HepG2 (cell line): Measurements from ENCODE around the gene LRR1. TPM values are rescaled to one million over a fixed set of nuclear protein-coding genes. Genes with fewer than 3 reads are reported as not detected.

Experiments used
- AKAP8 ChIP-seq: sonication (generic); formaldehyde crosslinking; IDR thresholded peaks from 2 replicates; pipeline ENCODE4 v1.5.1; 2020; ENCODE audit warnings: mild to moderate bottlenecking, missing genetic modification reagents
- CBX5 ChIP-seq: sonication (generic); formaldehyde crosslinking; IDR thresholded peaks from 2 replicates; pipeline ENCODE4 v1.4.0; 2020; ENCODE audit warnings: missing genetic modification reagents, borderline replicate concordance
- GPBP1L1 ChIP-seq: sonication (generic); formaldehyde crosslinking; IDR thresholded peaks from 2 replicates; pipeline ENCODE4 v1.5.0; 2020; ENCODE audit warnings: mild to moderate bottlenecking, missing genetic modification reagents
- HIVEP1 ChIP-seq: sonication (generic); formaldehyde crosslinking; IDR thresholded peaks from 2 replicates; pipeline ENCODE4 v1.4.0; 2020; ENCODE audit warnings: mild to moderate bottlenecking, missing genetic modification reagents
- HMG20A ChIP-seq: IDR thresholded peaks from 2 replicates; pipeline ENCODE4 v1.6.1; 2016; ENCODE audit warnings: borderline replicate concordance
- KDM5B ChIP-seq: sonication (generic); formaldehyde crosslinking; IDR thresholded peaks from 2 replicates; pipeline ENCODE4 v1.4.0; 2020; ENCODE audit warnings: missing genetic modification reagents, mild to moderate bottlenecking, borderline replicate concordance
- MIXL1 ChIP-seq: IDR thresholded peaks from 2 replicates; pipeline ENCODE4 v1.6.1; 2016
- MTA3 ChIP-seq: sonication (generic); formaldehyde crosslinking; IDR thresholded peaks from 2 replicates; pipeline ENCODE4 v1.4.0; 2020; ENCODE audit warnings: missing genetic modification reagents
- NONO ChIP-seq, 2 experiments: fragments of 450-650 bp in 1 of 2; sonication (generic) in 1 of 2; formaldehyde crosslinking in 1 of 2; IDR thresholded peaks in 1 of 2; conservative IDR thresholded peaks in 1 of 2; 2 replicates each; pipeline versions ENCODE4 v1.6.1 to v1.8.0; 2017 to 2022; ENCODE audit warnings: mild to moderate bottlenecking in 1 of 2, missing genetic modification reagents in 1 of 2, moderate library complexity in 1 of 2
- PRPF4 ChIP-seq: fragments of 200-400 bp; formaldehyde crosslinking; IDR thresholded peaks from 2 replicates; pipeline ENCODE4 v1.6.1; 2016; ENCODE audit warnings: low read length, low read depth; ENCODE audit not compliant: poor library complexity, severe bottlenecking
- RFXANK ChIP-seq: IDR thresholded peaks from 2 replicates; pipeline ENCODE4 v1.6.1; 2016
- ZBTB33 ChIP-seq: sonication (generic); formaldehyde crosslinking; IDR thresholded peaks from 2 replicates; pipeline ENCODE4 v1.4.0; 2020; ENCODE audit warnings: missing genetic modification reagents
- ZFP41 ChIP-seq: sonication (generic); formaldehyde crosslinking; IDR thresholded peaks from 2 replicates; pipeline ENCODE4 v1.4.0; 2020; ENCODE audit warnings: mild to moderate bottlenecking, missing genetic modification reagents, borderline replicate concordance
- ZNF124 ChIP-seq: sonication (generic); formaldehyde crosslinking; IDR thresholded peaks from 2 replicates; pipeline ENCODE4 v1.4.0; 2020; ENCODE audit warnings: missing genetic modification reagents
- ZNF329 ChIP-seq: sonication (generic); formaldehyde crosslinking; IDR thresholded peaks from 2 replicates; pipeline ENCODE4 v1.9.0; 2021; ENCODE audit warnings: low read depth, mild to moderate bottlenecking, missing genetic modification reagents
- ZNF335 ChIP-seq: sonication (generic); formaldehyde crosslinking; IDR thresholded peaks from 2 replicates; pipeline ENCODE4 v1.4.0; 2020; ENCODE audit warnings: missing genetic modification reagents
- ZNF564 ChIP-seq: sonication (generic); formaldehyde crosslinking; IDR thresholded peaks from 2 replicates; pipeline ENCODE4 v1.8.1; 2023; ENCODE audit warnings: mild to moderate bottlenecking, missing genetic modification reagents
- ZNF580 ChIP-seq: IDR thresholded peaks from 2 replicates; pipeline ENCODE4 v1.6.1; 2016; ENCODE audit warnings: low read depth, borderline replicate concordance
- ZNF629 ChIP-seq: sonication (generic); formaldehyde crosslinking; conservative IDR thresholded peaks from 2 replicates; pipeline ENCODE4 v1.5.0; 2020; ENCODE audit warnings: missing genetic modification reagents
- ZNF660 ChIP-seq: sonication (generic); formaldehyde crosslinking; IDR thresholded peaks from 2 replicates; pipeline ENCODE4 v1.5.1; 2020; ENCODE audit warnings: mild to moderate bottlenecking, low read depth, missing genetic modification reagents, borderline replicate concordance
- polyA plus RNA-seq, 8 experiments: library from polyadenylated mRNA; depleted of rRNA in 3 of 8; stranded (reverse) in 7 of 8; unstranded in 1 of 8; fragments of >200 nt; fragmentation: Illumina TruSeq in 4 of 8; extraction: Trizol in 4 of 8; gene quantifications; 2 replicates each; pipeline versions ENCODE4 v1.2.1 to v1.2.3, GENCODE V29; 2011 to 2016; ENCODE audit warnings: low read depth in 4 of 8, missing spikeins in 1 of 8, mixed read lengths in 1 of 8; ENCODE audit not compliant: insufficient read depth in 1 of 8
- total RNA-seq, 5 experiments: library from RNA; depleted of rRNA; stranded (reverse); fragments of >200 nt; fragmentation: Illumina TruSeq; extraction: Trizol; gene quantifications; 2 replicates each; pipeline ENCODE4 v1.2.3, GENCODE V29; 2016; ENCODE audit warnings: low read depth in 1 of 5
- TF ChIP-seq, protein P1 (sequence below): sonication (generic); formaldehyde crosslinking; IDR thresholded peaks from 2 replicates; pipeline ENCODE4 v1.8.0; 2022; ENCODE audit warnings: mild to moderate bottlenecking, missing genetic modification reagents
- TF ChIP-seq, protein P2 (sequence below): sonication (generic); formaldehyde crosslinking; conservative IDR thresholded peaks from 2 replicates; pipeline ENCODE4 v1.4.0; 2020; ENCODE audit warnings: missing genetic modification reagents

LRR1 gene
- total and polyA plus RNA-seq, 2 of the 13 experiments (the other 11 are each of a cell fraction or from before 2014, with no cell fraction given), result 7.0 to 36.2 TPM

DNA sequence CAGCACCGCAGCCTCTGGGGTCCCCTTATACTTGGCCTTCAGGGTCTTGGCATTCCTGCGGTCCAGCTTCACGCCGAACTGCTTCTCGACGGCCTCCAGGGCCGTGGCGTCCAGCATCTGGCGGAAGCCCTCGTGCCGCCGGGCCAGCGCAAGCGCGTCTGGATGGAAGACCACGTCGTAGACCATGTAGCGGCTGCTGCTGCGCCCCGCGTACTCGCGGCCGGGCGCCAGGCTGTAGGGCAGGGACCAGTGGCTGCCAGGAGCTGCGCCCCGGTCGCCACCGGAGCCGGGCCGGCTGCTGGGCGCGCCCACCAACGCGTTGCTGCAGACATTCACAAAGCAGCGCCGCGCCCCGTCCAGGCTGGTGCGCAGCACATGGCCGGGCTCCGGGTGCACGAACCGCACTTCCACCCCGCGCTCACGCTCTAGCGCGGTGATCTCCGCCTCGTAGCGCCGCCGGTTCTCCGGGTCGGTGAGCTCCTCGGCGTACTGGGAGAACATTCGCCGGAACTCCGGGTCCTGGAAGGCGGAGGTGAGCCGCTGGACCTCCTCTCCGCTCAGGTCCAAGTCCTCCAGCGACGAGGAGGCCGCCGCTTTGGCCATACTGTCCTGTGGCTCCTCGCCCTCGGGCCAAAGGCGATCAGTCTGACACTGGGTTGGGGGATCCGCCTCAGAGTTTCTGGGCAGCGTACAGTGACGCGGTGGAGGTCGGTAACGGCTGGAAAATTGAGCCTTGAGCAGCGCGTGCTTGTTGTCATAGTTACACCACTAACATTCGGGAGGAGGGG lies 36.0 kb downstream of the LRR1 start, which contains the start of gene DNAAF2 (continued):
- TF ChIP-seq ZNF580 (CRISPR knock-in tag) (no peak), ZBTB33 (CRISPR knock-in tag) (0 out of 2 replicates have a peak, but pooled peaks have one; percentile 1), PRPF4 (no peak), ZNF329 (CRISPR knock-in tag) (no peak; the same call in 1 of the 2 replicates), HIVEP1 (CRISPR knock-in tag) (no peak), HMG20A (no peak), GPBP1L1 (no peak), CBX5 (no peak), ZNF629 (CRISPR knock-in tag) (no peak), ZNF564 (CRISPR knock-in tag) (no peak), ZNF124 (CRISPR knock-in tag) (no peak), ZNF660 (CRISPR knock-in tag) (no peak), KDM5B (CRISPR knock-in tag) (no peak; the same call in 1 of the 2 replicates), AKAP8 (no peak), MIXL1 (no peak), ZFP41 (CRISPR knock-in tag) (0 out of 2 replicates have a peak, but pooled peaks have one; percentile 10), NONO (IDR thresholded peaks at IDR 0.05) (no peak), NONO (CRISPR knock-in tag; conservative IDR thresholded peaks at IDR 0.05) (no peak), MTA3 (CRISPR knock-in tag) (no peak), RFXANK (no peak), ZNF335 (CRISPR knock-in tag) (0 out of 2 replicates have a peak, but pooled peaks have one; percentile 39)
- TF ChIP-seq, protein P1, sequence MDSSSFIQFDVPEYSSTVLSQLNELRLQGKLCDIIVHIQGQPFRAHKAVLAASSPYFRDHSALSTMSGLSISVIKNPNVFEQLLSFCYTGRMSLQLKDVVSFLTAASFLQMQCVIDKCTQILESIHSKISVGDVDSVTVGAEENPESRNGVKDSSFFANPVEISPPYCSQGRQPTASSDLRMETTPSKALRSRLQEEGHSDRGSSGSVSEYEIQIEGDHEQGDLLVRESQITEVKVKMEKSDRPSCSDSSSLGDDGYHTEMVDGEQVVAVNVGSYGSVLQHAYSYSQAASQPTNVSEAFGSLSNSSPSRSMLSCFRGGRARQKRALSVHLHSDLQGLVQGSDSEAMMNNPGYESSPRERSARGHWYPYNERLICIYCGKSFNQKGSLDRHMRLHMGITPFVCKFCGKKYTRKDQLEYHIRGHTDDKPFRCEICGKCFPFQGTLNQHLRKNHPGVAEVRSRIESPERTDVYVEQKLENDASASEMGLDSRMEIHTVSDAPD, result no peak
- TF ChIP-seq, protein P2, sequence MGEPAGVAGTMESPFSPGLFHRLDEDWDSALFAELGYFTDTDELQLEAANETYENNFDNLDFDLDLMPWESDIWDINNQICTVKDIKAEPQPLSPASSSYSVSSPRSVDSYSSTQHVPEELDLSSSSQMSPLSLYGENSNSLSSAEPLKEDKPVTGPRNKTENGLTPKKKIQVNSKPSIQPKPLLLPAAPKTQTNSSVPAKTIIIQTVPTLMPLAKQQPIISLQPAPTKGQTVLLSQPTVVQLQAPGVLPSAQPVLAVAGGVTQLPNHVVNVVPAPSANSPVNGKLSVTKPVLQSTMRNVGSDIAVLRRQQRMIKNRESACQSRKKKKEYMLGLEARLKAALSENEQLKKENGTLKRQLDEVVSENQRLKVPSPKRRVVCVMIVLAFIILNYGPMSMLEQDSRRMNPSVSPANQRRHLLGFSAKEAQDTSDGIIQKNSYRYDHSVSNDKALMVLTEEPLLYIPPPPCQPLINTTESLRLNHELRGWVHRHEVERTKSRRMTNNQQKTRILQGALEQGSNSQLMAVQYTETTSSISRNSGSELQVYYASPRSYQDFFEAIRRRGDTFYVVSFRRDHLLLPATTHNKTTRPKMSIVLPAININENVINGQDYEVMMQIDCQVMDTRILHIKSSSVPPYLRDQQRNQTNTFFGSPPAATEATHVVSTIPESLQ, result no peak
